Brain pericyte (primary cell): ENCODE measurements around the gene ENDOD1.

ENCODE experiments used
- DNase-seq: peaks from one replicate; pipeline ENCODE4 v3.0.0-alpha.2; 2012; ENCODE audit warnings: low read depth, low spot score

ENDOD1 gene

GRCh38 chr11:95076416-95076815 lies 13.2 kb upstream of the ENDOD1 start:
- peak; percentile 88 for DNase-seq

- no peak for DNase-seq
Observed at GRCh38 chr11:95076981-95077380, 12.7 kb upstream of the ENDOD1 start.

GRCh38 chr11:95078526-95078925 lies 11.1 kb upstream of the ENDOD1 start:
- DNase-seq, result no peak

- DNase-seq, result no peak
Observed at GRCh38 chr11:95081010-95081409, 8.6 kb upstream of the ENDOD1 start.

- no peak for DNase-seq
Observed at GRCh38 chr11:95081412-95081811, 8.2 kb upstream of the ENDOD1 start.

GRCh38 chr11:95082576-95083001 lies 7.1 kb upstream of the ENDOD1 start:
- no peak for DNase-seq

- no peak for DNase-seq
Observed at GRCh38 chr11:95084509-95084908, 5.1 kb upstream of the ENDOD1 start.

- no peak for DNase-seq
Observed at GRCh38 chr11:95085117-95085816, 4.4 kb upstream of the ENDOD1 start.

GRCh38 chr11:95086151-95086550 lies 3.5 kb upstream of the ENDOD1 start:
- no peak for DNase-seq

GRCh38 chr11:95086836-95087570 lies 2.6 kb upstream of the ENDOD1 start:
- no peak for DNase-seq

- DNase-seq, result no peak
Observed at GRCh38 chr11:95088946-95089619, 563 bp upstream of the ENDOD1 start.

GRCh38 chr11:95091663-95092180 lies 2.1 kb downstream of the ENDOD1 start:
- no peak for DNase-seq

GRCh38 chr11:95092549-95093324 lies 3.1 kb downstream of the ENDOD1 start:
- no peak for DNase-seq

- no peak for DNase-seq
Observed at GRCh38 chr11:95093548-95093947, 3.9 kb downstream of the ENDOD1 start.

GRCh38 chr11:95095858-95096587 lies 6.4 kb downstream of the ENDOD1 start:
- DNase-seq, result no peak

- DNase-seq, result no peak
Observed at GRCh38 chr11:95097209-95097608, 7.6 kb downstream of the ENDOD1 start.

GRCh38 chr11:95098826-95099225 lies 9.2 kb downstream of the ENDOD1 start:
- DNase-seq, result no peak

GRCh38 chr11:95100191-95100648 lies 10.6 kb downstream of the ENDOD1 start:
- DNase-seq, result no peak

- no peak for DNase-seq
Observed at GRCh38 chr11:95100856-95101507, 11.3 kb downstream of the ENDOD1 start.

- DNase-seq, result no peak
Observed at GRCh38 chr11:95101935-95102334, 12.3 kb downstream of the ENDOD1 start.
